CD4-positive, alpha-beta T cell (primary cell): Measurements from ENCODE around the gene OTOP3. TPM values are rescaled to one million over a fixed set of nuclear protein-coding genes. Genes with fewer than 3 reads are reported as not detected.
A peak's percentile ranks its signal among the peaks of the same experiment; 100 is the strongest.
"Not testable (repeated sequence)": the region's sequence is repeated elsewhere in the genome, so short reads cannot be mapped to it uniquely, and the experiment has no call there.

Source experiments
- ATAC-seq: fragments of 200-7000 bp; cut with Tn5 transposase; one replicate; pipeline ENCODE4 v1.10.0; 2022; ENCODE audit warnings: mild to moderate bottlenecking; ENCODE audit not compliant: poor library complexity
- CTCF ChIA-PET: fragments of 350-600 bp; sonication (Branson Sonifier 250); formaldehyde crosslinking; loops from one replicate; lab custom pipeline; 2021; ENCODE audit warnings: antibody characterized with exemption, inconsistent platforms; lab: Charles Lee
- POLR2A ChIA-PET: fragments of 350-600 bp; sonication (Branson Sonifier 250); formaldehyde crosslinking; loops from one replicate; lab custom pipeline; 2021; ENCODE audit warnings: antibody characterized with exemption, inconsistent platforms; lab: Charles Lee
- DNase-seq, 14 experiments: peaks; one replicate each; pipeline ENCODE4 v3.0.0-alpha.2; 2013 to 2020; ENCODE audit warnings: mixed read lengths in 2 of 14
- H3K27ac ChIP-seq, 2 donors: one replicate each; pipeline versions ENCODE4 v1.5.1 to v1.7.0; 2013; ENCODE audit warnings: low read length in 2 of 2, low read depth in 1 of 2, mild to moderate bottlenecking in 1 of 2
- H3K27me3 ChIP-seq, 2 experiments: 1 replicate in 1 of 2; 2 replicates in 1 of 2; pipeline versions ENCODE4 v1.6.1 to v1.7.0; 2013; ENCODE audit warnings: low read length in 2 of 2, control low read depth in 1 of 2, mild to moderate bottlenecking in 1 of 2, moderate library complexity in 1 of 2; ENCODE audit not compliant: insufficient read depth in 2 of 2, control insufficient read depth in 1 of 2
- H3K36me3 ChIP-seq: one replicate; pipeline ENCODE4 v1.6.1; 2013; ENCODE audit warnings: low read length, control low read depth; ENCODE audit not compliant: insufficient read depth
- H3K4me1 ChIP-seq: one replicate; pipeline ENCODE4 v1.6.1; 2013; ENCODE audit warnings: low read length, control low read depth; ENCODE audit not compliant: insufficient read depth
- H3K4me3 ChIP-seq: one replicate; pipeline ENCODE4 v1.5.1; 2013; ENCODE audit warnings: mild to moderate bottlenecking, low read length, moderate library complexity
- H3K9me3 ChIP-seq, 2 experiments: 1 replicate in 1 of 2; 2 replicates in 1 of 2; pipeline versions ENCODE4 v1.6.1 to v1.7.0; 2013; ENCODE audit warnings: low read length in 2 of 2, mild to moderate bottlenecking in 2 of 2, control low read depth in 1 of 2, moderate library complexity in 1 of 2; ENCODE audit not compliant: control insufficient read depth in 1 of 2, insufficient read depth in 1 of 2
- H3K27ac Mint-ChIP-seq: one replicate; pipeline ENCODE4 v1.8.0; 2020; ENCODE audit warnings: mixed read lengths
- H3K27me3 Mint-ChIP-seq: one replicate; pipeline ENCODE4 v1.8.0; 2021; ENCODE audit warnings: mixed read lengths
- H3K36me3 Mint-ChIP-seq: one replicate; pipeline ENCODE4 v1.8.0; 2021; ENCODE audit warnings: low read depth, mixed read lengths
- H3K4me1 Mint-ChIP-seq: one replicate; pipeline ENCODE4 v1.8.0; 2021; ENCODE audit warnings: low read depth, mixed read lengths
- H3K4me3 Mint-ChIP-seq: one replicate; pipeline ENCODE4 v1.8.0; 2020; ENCODE audit warnings: mild to moderate bottlenecking, mixed read lengths
- H3K9me3 Mint-ChIP-seq: one replicate; pipeline ENCODE4 v1.8.0; 2020; ENCODE audit warnings: mixed read lengths
- intact Hi-C, 2 experiments: fragments of 100-400 bp; cut with DNase I in 1 of 2; cut with micrococcal nuclease in 1 of 2; formaldehyde crosslinking; loops; one replicate each; pipeline versions ENCODE4 v1.15.1 to v1.9.0; 2023 to 2025; cut with DNase I, micrococcal nuclease
- total RNA-seq, 174 experiments: library from RNA in 2 of 174; stranded (reverse) in 2 of 174; gene quantifications; one replicate each; pipeline ENCODE4 v1.2.3 and lab custom pipeline; 2021 to 2026
- TF ChIP-seq, protein P1 (sequence below): fragments of 200-600 bp; IDR thresholded peaks from one replicate; pipeline ENCODE4 v1.8.0; 2022; ENCODE audit warnings: antibody characterized with exemption, mild to moderate bottlenecking

OTOP3 gene
- total RNA-seq, 2 experiments from 2014 or later: not detected

DNA sequence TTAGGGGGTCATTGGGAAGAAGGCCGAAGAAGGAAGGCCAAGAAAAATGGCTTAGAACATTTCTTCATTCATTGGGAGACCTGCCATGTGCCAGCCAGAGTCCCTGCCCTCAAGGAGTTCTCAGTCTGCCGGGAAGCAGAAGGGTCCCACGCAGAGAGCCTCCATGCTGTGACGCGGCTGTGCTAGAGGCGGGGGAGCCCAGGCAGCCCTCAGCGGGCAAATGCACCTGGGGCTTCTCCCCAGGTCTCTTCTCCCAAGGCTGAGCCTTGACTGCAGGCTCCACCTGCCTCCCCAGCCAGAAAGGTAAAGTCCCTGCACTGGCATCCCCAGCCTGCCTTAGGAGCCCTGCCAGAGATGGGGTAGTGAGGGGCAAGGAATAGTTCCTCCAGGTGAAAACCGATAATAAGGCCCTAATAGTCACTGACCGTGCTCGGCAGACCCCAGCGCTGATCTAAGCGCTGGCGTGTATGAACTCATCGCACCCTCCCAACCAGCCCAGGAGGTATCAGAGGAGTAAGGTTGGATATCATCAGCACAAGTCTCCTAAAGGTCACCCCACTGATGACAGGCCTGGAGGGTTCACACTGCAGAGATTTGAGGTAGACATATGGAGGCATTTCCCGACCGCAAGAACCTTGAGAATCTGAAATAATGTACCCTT lies 45.8 kb downstream of the OTOP3 start:
- Histone ChIP-seq H3K27me3 (no peaks in the 10 kb centered on the region), H3K36me3 (no peaks in the 10 kb centered on the region), H3K27ac (peak overlapping the region; percentile 36 to 71), H3K4me3 (peak overlapping the region; percentile 80), H3K9me3 (no peaks in the 10 kb centered on the region), H3K4me1 (peaks cover 19% of the 10 kb centered on the region)
- Mint-ChIP-seq H3K9me3 (no peaks in the 10 kb centered on the region), H3K27me3 (no peaks in the 10 kb centered on the region), H3K36me3 (no peaks in the 10 kb centered on the region), H3K4me3 (peak overlapping the region; percentile 91), H3K4me1 (peaks cover 22% of the 10 kb centered on the region), H3K27ac (peak overlapping the region; percentile 89)
- intact Hi-C loops: loop anchor here in 1 of 2 experiments (5.0 to 10.0 kb wide), 2 partner anchors 66 to 423 kb away; partner anchors contain the start of genes ATP5PD, GRB2 and KCTD2
- ATAC-seq (no peak), DNase-seq (no peak)
- ChIA-PET POLR2A (no interaction called here), CTCF (interaction anchor here (0.6 kb wide), 1 partner anchor 198 kb away, joined by 4 read pairs; no protein-coding TSS in a partner anchor)
- TF ChIP-seq, protein P1, sequence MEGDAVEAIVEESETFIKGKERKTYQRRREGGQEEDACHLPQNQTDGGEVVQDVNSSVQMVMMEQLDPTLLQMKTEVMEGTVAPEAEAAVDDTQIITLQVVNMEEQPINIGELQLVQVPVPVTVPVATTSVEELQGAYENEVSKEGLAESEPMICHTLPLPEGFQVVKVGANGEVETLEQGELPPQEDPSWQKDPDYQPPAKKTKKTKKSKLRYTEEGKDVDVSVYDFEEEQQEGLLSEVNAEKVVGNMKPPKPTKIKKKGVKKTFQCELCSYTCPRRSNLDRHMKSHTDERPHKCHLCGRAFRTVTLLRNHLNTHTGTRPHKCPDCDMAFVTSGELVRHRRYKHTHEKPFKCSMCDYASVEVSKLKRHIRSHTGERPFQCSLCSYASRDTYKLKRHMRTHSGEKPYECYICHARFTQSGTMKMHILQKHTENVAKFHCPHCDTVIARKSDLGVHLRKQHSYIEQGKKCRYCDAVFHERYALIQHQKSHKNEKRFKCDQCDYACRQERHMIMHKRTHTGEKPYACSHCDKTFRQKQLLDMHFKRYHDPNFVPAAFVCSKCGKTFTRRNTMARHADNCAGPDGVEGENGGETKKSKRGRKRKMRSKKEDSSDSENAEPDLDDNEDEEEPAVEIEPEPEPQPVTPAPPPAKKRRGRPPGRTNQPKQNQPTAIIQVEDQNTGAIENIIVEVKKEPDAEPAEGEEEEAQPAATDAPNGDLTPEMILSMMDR: no peak

DNA sequence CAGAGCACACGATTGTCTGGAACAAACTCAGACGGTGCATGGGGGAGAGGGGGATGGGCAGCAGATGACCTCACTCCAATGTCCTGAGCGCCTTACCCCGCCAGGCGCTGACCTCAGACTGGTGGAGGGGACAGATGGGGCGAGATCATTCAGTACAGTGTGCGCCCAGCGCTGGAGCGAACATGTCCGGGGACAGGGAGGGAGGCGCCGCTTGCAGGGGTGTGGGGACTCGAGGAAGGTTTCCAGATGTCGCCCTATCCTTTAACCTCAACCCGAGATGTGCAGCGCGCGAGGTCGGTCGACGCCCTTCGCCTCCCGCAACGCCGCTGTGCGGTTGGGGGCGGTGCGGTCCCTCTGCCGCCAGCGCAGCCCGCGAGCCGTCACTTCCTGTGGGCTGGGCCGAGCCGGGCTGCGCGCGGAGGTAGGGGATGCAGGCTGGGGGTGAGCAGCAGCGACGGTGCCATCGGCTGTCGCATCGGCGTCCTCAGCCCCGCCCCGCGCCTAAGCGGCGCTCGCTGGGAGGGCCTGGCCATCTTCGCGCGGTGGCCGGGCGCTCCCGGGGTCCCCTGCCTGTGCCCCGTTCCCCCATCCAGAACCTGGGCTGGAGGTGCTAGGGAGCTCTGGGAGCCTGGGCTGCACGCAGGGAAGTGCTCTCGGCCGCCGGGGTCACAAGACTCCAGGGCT lies 46.4 kb downstream of the OTOP3 start:
- Histone ChIP-seq H3K4me1 (peaks cover 26% of the 10 kb centered on the region), H3K4me3 (peak overlapping the region; percentile 80), H3K36me3 (no peaks in the 10 kb centered on the region), H3K9me3 (no peaks in the 10 kb centered on the region), H3K27ac (peak overlapping the region; percentile 53 to 71), H3K27me3 (no peaks in the 10 kb centered on the region)
- H3K4me3 Mint-ChIP-seq: peak overlapping the region; percentile 91
- CTCF ChIA-PET: no interaction called here
- TF ChIP-seq, protein P1: no peak
- peaks cover 2% of the 10 kb centered on the region for H3K27me3 Mint-ChIP-seq
- no peaks in the 10 kb centered on the region for H3K9me3 Mint-ChIP-seq
- ATAC-seq (peak; percentile 91), DNase-seq (peak; percentile 61 to 93 (median 77))
- peaks cover 29% of the 10 kb centered on the region for H3K4me1 Mint-ChIP-seq
- H3K36me3 Mint-ChIP-seq: no peaks in the 10 kb centered on the region
- peak overlapping the region; percentile 89 for H3K27ac Mint-ChIP-seq
- intact Hi-C loops: loop anchor here (2.0 to 10.0 kb wide), 4 partner anchors 31 to 423 kb away; partner anchors contain the start of genes ATP5PD (in 1 of the 2), GRB2 (in 1 of the 2), KCTD2 (in 1 of the 2) and MRPL58 (in 1 of the 2)
- POLR2A ChIA-PET: interaction anchor here (1.0 to 2.5 kb wide), 3 partner anchors 10 to 52 kb away, joined by 3 to 11 read pairs (median 10); partner anchors contain the start of genes HID1 and MRPL58

DNA sequence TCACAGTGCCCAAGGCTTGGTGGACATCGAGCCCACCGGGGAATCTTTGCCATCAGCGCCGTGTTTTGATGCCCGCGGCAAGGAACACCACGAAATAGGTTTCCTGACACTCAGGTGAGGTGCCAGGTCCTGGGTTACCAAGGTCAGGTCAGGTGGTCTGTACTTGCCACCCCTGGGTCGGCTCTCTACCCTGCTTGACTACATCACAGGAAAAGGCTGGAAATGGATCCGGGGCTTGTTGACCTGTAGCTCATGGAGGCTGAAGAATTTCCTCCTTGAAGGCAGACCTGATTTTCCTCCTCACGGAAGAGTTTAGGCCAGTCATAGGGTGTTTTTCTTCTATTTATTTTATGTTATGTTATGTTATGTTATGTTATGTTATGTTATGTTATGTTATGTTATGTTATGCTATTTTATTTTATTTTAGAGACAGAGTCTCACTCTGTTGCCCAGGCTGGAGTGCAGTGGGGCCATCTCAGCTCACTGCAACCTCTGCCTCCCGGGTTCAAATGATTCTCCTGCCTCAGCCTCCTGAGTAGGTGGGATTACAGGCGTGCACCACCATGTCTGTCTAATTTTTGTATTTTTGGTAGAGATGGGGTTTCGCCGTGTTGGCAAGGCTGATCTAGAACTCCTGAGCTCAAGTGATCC lies 47.1 kb downstream of the OTOP3 start:
- H3K36me3 Mint-ChIP-seq, H3K27me3 Mint-ChIP-seq, H3K36me3 ChIP-seq, H3K27me3 ChIP-seq, H3K9me3 Mint-ChIP-seq, ATAC-seq, H3K9me3 ChIP-seq: not testable (repeated sequence)
- H3K27ac Mint-ChIP-seq: peak overlapping the region; percentile 89
- H3K27ac ChIP-seq: peak overlapping the region; percentile 53 to 57
- H3K4me3 ChIP-seq: peak overlapping the region; percentile 55
- peaks cover 32% of the 10 kb centered on the region for H3K4me1 Mint-ChIP-seq
- ChIA-PET CTCF (interaction anchor here (1.2 to 1.7 kb wide), 3 partner anchors 21 to 29 kb away, joined by 4 to 7 read pairs (median 4); partner anchors contain the start of gene MRPL58), POLR2A (interaction anchor here (0.6 to 2.5 kb wide), 6 partner anchors 9 to 84 kb away, joined by 3 to 11 read pairs (median 4); partner anchors contain the start of genes HID1 and MRPL58)
- peak overlapping the region; percentile 91 for H3K4me3 Mint-ChIP-seq
- H3K4me1 ChIP-seq: peaks cover 28% of the 10 kb centered on the region
- intact Hi-C loops: loop anchor here (2.0 to 10.0 kb wide), 4 partner anchors 30 to 422 kb away; partner anchors contain the start of genes ATP5PD (in 1 of the 2), GRB2 (in 1 of the 2), KCTD2 (in 1 of the 2) and MRPL58 (in 1 of the 2)
- DNase-seq: peak in 1 of 14 experiments; percentile 27
